VCaP (cell line): ENCODE results near the gene SUV39H1.

ENCODE experiments used
- H3K27ac ChIP-seq: fragments of 450-650 bp; 2 replicates; pipeline ENCODE4 v1.5.1; 2017
- CTCF ChIP-seq: fragments of 450-650 bp; conservative IDR thresholded peaks from 2 replicates; pipeline ENCODE4 v1.5.1; 2017; ENCODE audit warnings: mild to moderate bottlenecking, moderate library complexity

The SUV39H1 gene

GRCh38 chrX:48726596-48726995, 30.1 kb downstream of the SUV39H1 start:
- no peak for TF ChIP-seq CTCF
- H3K27ac ChIP-seq = no peak overlapping the region

- H3K27ac ChIP-seq = no peak overlapping the region
- TF ChIP-seq CTCF = no peak
These were observed 32.1 kb downstream of the SUV39H1 start for GRCh38 chrX:48728653-48729052.

- no peak overlapping the region for H3K27ac ChIP-seq
These were observed 39.8 kb downstream of the SUV39H1 start for GRCh38 chrX:48736303-48736702.

GRCh38 chrX:48736878-48737212, 40.3 kb downstream of the SUV39H1 start:
- peak overlapping the region; percentile 69; the same call in 1 of the 2 replicates for H3K27ac ChIP-seq
- TF ChIP-seq CTCF = no peak

More at GRCh38 chrX:48736303-48736702, 39.8 kb downstream of the SUV39H1 start:
- TF ChIP-seq CTCF = no peak

- TF ChIP-seq CTCF = no peak
These were observed 40.8 kb downstream of the SUV39H1 start for GRCh38 chrX:48737213-48737938.

GRCh38 chrX:48737940-48738339, 41.4 kb downstream of the SUV39H1 start:
- H3K27ac ChIP-seq = peak overlapping the region; percentile 69
- no peak for TF ChIP-seq CTCF

More at GRCh38 chrX:48737213-48737938, 40.8 kb downstream of the SUV39H1 start:
- H3K27ac ChIP-seq = peak overlapping the region; percentile 69

GRCh38 chrX:48741834-48742233, 45.3 kb downstream of the SUV39H1 start:
- H3K27ac ChIP-seq = no peak overlapping the region

More at GRCh38 chrX:48741834-48742233, 45.3 kb downstream of the SUV39H1 start:
- TF ChIP-seq CTCF = no peak
